HG03175 (cell line): ENCODE results near the gene ZBTB21.

Experiments
- ATAC-seq: cut with Tn5 transposase; IDR thresholded peaks from one replicate; pipeline ENCODE4 v1.9.1; 2021; ENCODE audit warnings: mild to moderate bottlenecking, moderate library complexity; ENCODE audit not compliant: unreplicated experiment

ZBTB21 gene

GRCh38 chr21:42040411-42041180, 30.4 kb upstream of the ZBTB21 start:
- no peak for ATAC-seq

- no peak for ATAC-seq
These were observed 29.8 kb upstream of the ZBTB21 start for GRCh38 chr21:42039911-42040351.

DNA sequence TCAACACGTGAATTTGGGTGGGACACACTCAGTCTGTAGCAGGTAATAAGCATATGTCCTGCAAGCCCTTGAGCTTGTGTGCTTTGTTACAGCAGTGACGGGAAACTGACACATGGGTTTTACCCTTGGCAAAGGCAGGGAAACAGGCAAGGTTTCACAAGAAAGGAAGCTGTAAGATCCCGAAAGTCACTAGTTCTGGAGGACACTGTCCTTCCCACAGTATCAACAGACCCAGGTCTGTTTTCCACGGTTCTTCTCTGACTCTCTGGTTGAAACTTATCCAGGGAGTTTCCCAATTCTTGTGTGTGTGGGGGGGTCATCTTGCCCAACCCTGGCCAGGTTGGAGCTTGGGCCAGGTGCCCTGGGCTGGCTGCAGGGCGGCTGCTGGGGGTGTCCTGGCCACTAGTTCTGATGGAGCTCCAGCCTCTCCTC, 29.3 kb upstream of the ZBTB21 start:
- ATAC-seq: no peak

DNA sequence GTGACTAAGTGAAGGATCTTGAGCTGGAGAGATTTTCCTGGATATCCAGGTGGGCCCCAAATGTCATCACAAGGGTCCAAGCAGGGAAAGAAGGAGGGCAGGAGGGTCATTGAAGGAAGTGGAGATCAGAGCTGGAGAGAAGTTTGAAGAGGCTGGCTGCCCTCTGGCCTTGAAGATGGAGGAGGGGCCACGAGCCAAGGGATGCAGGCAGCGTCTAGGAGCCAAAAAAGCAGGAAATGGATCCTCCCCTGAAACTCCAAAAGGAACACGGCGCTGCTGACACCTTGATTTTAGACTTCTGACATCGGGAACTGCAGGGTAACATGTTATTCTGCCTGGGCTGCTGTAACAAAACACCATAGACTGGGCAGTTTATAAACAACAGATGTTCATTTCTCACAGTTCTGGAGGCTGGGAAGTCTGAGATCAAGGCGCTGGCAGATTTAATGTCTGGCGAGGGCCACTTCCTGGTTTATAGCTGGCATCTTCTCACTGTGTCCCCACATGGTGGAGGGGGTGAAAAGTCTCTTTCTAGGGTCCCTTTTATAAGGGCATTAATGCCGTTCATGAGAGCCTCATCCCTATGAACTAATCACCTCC, 28.8 kb upstream of the ZBTB21 start:
- no peak for ATAC-seq

DNA sequence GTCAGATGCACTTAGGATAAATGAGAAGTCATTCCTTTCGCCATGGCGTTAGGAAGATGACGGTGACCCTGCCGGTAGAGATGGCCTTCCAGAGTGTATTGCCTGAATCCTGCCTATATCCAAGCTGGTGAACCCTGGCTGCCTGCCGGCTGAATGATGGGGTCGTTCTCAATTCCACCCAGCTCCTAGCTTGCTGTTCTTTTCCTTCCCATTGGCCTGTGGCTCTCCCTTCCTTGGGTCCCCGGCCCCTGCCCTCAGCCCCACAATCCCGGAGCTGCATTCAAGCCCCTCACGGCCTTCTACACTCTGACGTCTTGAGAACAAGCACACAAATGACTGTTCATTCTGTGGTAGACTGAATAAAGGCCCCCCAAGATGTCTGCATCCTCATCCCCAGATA, 28.2 kb upstream of the ZBTB21 start:
- no peak for ATAC-seq

- no peak for ATAC-seq
These were observed 27.8 kb upstream of the ZBTB21 start for GRCh38 chr21:42037943-42038342.

- no peak for ATAC-seq
These were observed 27.4 kb upstream of the ZBTB21 start for GRCh38 chr21:42037516-42037915.

DNA sequence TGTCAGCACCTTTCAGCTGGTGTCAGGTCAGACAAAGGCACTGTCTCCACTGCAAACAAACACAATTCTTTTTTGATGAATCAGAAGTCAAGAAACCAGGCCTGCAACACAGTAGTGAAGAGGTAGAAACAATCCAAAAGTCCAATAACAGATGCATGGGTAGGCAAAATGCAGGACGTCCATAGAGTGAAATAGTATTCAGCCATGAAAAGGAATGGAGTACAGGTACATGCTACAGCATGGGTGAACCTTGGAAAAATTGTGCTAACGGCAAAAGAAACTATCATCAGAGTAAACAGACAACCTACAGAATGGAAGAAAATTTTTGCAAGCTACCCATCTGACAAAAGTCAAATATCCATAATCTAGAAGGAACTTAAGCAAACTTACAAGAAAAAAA, 26.2 kb upstream of the ZBTB21 start:
- ATAC-seq: no peak

- no peak for ATAC-seq
These were observed 22.8 kb upstream of the ZBTB21 start for GRCh38 chr21:42032968-42033367.

- ATAC-seq: no peak
These were observed 22.1 kb upstream of the ZBTB21 start for GRCh38 chr21:42032266-42032665.

DNA sequence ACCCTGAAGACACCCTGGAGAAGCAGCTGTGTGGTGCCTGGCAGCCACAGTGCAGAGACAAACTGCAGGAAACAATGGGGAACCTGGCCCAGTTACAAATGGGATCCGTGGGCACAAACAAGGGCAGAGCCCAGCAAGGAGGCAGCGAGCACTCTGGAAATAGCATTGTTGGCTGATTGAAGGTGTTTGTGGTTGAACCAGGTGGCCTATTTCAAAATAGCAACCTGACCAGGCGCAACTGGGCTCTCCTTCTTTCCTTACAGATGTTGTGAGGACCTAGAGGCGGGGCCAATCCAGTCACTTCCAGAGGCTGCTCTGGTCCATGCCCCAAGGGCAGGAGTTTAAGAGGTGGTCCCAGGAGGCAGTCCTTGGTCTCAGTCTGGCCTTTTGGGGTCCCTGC, 21.7 kb upstream of the ZBTB21 start:
- ATAC-seq: no peak

- no peak for ATAC-seq
These were observed 21.1 kb upstream of the ZBTB21 start for GRCh38 chr21:42031241-42031640.

- no peak for ATAC-seq
These were observed 20.2 kb upstream of the ZBTB21 start for GRCh38 chr21:42030311-42030710.

DNA sequence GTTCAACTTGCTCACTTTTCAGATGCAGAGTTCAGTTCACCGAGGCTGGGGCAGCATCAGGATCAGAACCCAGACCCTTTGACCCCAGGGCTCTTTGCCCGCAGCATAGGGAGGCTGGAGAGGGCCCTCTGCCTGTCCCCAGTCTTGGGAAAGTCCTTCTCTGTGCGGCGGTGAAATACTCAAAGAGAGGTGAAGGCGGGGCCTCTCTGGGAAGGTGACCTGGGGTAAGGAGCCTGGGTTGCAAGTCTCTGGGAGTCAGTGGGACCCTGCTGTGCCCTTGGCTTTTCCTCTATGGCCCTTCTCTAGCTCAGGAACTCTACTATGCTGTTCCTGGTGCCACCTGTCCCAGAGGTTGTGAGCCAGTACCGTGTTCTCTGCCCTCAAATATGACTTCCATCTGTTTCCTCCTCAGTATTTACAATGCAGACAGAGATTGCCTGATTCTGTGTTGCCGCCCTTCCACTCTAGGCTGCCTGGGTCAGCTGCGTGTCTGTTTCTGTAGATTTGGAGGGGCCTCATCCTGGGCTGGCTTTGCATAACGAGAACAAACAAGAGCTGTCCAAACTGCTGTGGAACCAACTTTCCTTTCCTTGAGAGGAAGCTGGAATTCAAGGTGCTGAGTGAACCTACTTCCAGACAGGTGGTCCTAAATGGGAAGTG, 18.7 kb upstream of the ZBTB21 start:
- ATAC-seq: no peak

GRCh38 chr21:42027822-42028765, 17.9 kb upstream of the ZBTB21 start:
- ATAC-seq: no peak

DNA sequence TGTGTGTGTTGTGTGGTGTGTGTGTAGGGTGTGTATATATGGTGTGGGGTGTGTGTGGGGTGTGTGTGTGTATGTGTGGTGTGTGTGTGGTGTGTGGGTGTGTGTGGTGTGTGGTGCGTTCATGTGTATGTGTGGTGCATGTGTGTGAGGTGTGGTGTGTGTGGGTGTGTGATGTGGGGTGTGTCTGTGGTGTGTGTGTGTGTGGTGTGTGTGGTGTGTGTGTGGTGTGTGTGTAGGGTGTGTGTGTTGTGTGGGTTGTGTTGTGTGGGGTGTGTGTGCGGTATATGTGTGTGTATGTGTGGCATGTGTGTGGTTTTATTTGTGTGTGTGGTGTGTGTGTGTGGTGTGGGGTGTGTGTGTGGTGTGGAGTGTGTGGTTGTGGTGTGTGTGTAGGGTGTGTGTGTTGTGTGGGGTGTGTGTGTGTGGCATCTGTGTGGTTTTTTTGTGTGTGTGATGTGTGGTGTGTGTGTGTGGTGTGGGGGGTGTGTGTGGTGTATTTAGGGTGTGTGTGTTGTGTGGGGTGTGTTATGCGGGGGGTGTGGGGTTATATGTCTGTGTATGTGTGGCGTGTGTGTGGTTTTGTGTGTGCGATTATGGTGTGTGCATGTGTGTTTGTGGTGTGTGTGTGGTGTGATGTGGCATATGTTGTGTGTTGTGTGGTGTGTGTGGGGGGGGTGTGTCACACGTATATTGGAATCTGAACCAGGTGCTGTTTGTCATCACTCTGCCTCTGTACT, 17.1 kb upstream of the ZBTB21 start:
- ATAC-seq: no peak

DNA sequence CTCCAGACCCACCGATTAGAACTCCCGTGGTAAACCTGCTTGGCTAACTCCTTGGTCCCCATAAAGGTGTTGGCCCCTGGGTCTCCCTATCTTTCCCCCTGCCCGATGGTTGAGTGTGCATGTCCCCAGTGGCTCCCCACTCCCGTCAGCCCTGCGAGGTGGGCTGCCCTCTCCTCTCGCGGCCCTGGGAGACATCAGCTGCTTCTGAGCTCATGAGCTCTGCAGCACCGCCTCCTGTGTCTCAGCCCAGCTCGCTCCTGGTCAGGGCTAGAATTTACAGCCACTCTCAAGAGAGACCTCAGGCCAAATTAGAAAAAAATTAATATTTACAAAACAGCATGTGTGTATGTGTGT, 15.9 kb upstream of the ZBTB21 start:
- no peak for ATAC-seq

GRCh38 chr21:42025376-42026081, 15.4 kb upstream of the ZBTB21 start:
- ATAC-seq: no peak

DNA sequence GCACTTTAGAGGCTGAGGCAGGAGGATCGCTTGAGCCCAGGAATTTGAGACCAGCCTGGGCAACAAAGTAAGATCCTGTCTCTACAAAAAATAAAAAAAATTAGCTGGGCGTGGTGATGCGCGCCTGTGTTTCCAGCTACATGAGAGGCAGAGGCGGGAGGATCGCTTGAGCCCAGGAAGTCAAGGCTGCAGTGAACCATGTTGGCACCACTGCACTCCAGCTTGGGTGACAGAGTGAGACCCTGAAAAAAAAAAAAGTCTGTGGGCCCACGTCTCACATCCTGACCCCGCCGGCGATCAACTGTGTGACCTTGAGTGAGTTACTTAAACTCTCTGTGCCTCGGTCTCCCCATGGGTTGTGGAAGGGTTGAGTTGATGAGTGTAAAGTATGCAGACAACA, 12.7 kb upstream of the ZBTB21 start:
- no peak for ATAC-seq

GRCh38 chr21:42022091-42022430, 11.9 kb upstream of the ZBTB21 start:
- no peak for ATAC-seq
